ENCODE data around the gene ATXN1. TPM values are rescaled to one million over a fixed set of nuclear protein-coding genes. Genes with fewer than 3 reads are reported as not detected.

Gene ATXN1
- total and polyA plus RNA-seq, 2 experiments from 2014 or later = 4.8 to 9.1 TPM

GRCh38 chr6:16735014-16735413, 26.2 kb downstream of the ATXN1 start:
- DNase-seq (ENCODE audit: low spot score) = no peak
- no peak overlapping the region for H3K27ac ChIP-seq (ENCODE audit: low read depth)
- H3K9me2 ChIP-seq (ENCODE audit: insufficient read depth) = no peaks in the 10 kb centered on the region
- Mint-ChIP-seq H3K27ac (no peak overlapping the region), H3K4me3 (no peak overlapping the region), H3K36me3 (ENCODE audit: low read depth) (no peaks in the 10 kb centered on the region), H3K27me3 (ENCODE audit: insufficient read depth, low read depth, poor library complexity) (no peaks in the 10 kb centered on the region), H3K9me3 (no peaks in the 10 kb centered on the region), H3K4me1 (peaks cover 30% of the 10 kb centered on the region)
- H3K4me2 ChIP-seq = no peak overlapping the region
- no peak overlapping the region for H3K4me3 ChIP-seq
- no peaks in the 10 kb centered on the region for H3K79me2 ChIP-seq (replicated peaks; ENCODE audit: insufficient read depth)
- H3K36me3 ChIP-seq (ENCODE audit: insufficient read depth) = no peaks in the 10 kb centered on the region
- 0 out of 2 replicates have a peak, but pooled peaks cover 2% of the 10 kb centered on the region for H4K20me1 ChIP-seq (replicated peaks; ENCODE audit: insufficient read depth)
- no peak for ATAC-seq
- H2AFZ ChIP-seq = no peak overlapping the region
- H3K27me3 ChIP-seq (ENCODE audit: insufficient read depth) = no peaks in the 10 kb centered on the region
- peaks cover 22% of the 10 kb centered on the region for H3K4me1 ChIP-seq (ENCODE audit: insufficient read depth)
- no peaks in the 10 kb centered on the region for H3F3A ChIP-seq (replicated peaks; ENCODE audit: low read depth)
- no peak for TF ChIP-seq STAT1 (IDR thresholded peaks at IDR 0.05; ENCODE audit: unreplicated experiment)
- TF ChIP-seq ZNF462 (CRISPR knock-in tag; IDR thresholded peaks at IDR 0.05) = no peak
- no peak for TF ChIP-seq CTCF (conservative IDR thresholded peaks at IDR 0.05; ENCODE audit: low read depth in 2 of 2)
- no peak for TF ChIP-seq EZH2 (IDR thresholded peaks at IDR 0.05; ENCODE audit: low read depth, unreplicated experiment)
- no peak for TF ChIP-seq REST (IDR thresholded peaks at IDR 0.05; ENCODE audit: unreplicated experiment)
- no peak for TF ChIP-seq EZH2phosphoT487 (IDR thresholded peaks at IDR 0.05; ENCODE audit: unreplicated experiment)
- TF ChIP-seq POLR2AphosphoS5 (IDR thresholded peaks at IDR 0.05; ENCODE audit: low read depth) = no peak
- no peak for TF ChIP-seq ZNF331 (CRISPR knock-in tag; IDR thresholded peaks at IDR 0.05; ENCODE audit: low read depth)

Data from GM23338 (cell line).